Astrocyte of the spinal cord (primary cell): Measurements from ENCODE around the gene ZNF428.

ENCODE experiments used
- DNase-seq: peaks from one replicate; pipeline ENCODE4 v3.0.0; 2011; ENCODE audit warnings: low read depth, low spot score
- H3K4me3 ChIP-seq: 2 replicates; pipeline ENCODE4 v1.5.1; 2011; ENCODE audit warnings: low read depth, mild to moderate bottlenecking, low read length, moderate library complexity
- in situ Hi-C: cut with HindIII; loops from 2 replicates; pipeline ENCODE4 v1.10.0; 2017; ENCODE audit warnings: low sequenced_read_pairs
- TF ChIP-seq, protein P1 (sequence below): IDR thresholded peaks from 2 replicates; pipeline ENCODE4 v1.5.1; 2012; ENCODE audit warnings: low read depth, mild to moderate bottlenecking, low read length, inconsistent platforms

ZNF428 gene

GRCh38 chr19:43619262-43620060 is at the start of gene ZNF428:
ZNF428 (minus strand) TSS chr19:43619629; CDS start chr19:43614304, 5,325 bp downstream.
- DNase-seq, result peak; percentile 90
- TF ChIP-seq, protein P1, sequence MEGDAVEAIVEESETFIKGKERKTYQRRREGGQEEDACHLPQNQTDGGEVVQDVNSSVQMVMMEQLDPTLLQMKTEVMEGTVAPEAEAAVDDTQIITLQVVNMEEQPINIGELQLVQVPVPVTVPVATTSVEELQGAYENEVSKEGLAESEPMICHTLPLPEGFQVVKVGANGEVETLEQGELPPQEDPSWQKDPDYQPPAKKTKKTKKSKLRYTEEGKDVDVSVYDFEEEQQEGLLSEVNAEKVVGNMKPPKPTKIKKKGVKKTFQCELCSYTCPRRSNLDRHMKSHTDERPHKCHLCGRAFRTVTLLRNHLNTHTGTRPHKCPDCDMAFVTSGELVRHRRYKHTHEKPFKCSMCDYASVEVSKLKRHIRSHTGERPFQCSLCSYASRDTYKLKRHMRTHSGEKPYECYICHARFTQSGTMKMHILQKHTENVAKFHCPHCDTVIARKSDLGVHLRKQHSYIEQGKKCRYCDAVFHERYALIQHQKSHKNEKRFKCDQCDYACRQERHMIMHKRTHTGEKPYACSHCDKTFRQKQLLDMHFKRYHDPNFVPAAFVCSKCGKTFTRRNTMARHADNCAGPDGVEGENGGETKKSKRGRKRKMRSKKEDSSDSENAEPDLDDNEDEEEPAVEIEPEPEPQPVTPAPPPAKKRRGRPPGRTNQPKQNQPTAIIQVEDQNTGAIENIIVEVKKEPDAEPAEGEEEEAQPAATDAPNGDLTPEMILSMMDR, result no peak
- H3K4me3 ChIP-seq, result peak within 1 kb of the TSS; percentile 79
- in situ Hi-C loops, result no loop called here

DNA sequence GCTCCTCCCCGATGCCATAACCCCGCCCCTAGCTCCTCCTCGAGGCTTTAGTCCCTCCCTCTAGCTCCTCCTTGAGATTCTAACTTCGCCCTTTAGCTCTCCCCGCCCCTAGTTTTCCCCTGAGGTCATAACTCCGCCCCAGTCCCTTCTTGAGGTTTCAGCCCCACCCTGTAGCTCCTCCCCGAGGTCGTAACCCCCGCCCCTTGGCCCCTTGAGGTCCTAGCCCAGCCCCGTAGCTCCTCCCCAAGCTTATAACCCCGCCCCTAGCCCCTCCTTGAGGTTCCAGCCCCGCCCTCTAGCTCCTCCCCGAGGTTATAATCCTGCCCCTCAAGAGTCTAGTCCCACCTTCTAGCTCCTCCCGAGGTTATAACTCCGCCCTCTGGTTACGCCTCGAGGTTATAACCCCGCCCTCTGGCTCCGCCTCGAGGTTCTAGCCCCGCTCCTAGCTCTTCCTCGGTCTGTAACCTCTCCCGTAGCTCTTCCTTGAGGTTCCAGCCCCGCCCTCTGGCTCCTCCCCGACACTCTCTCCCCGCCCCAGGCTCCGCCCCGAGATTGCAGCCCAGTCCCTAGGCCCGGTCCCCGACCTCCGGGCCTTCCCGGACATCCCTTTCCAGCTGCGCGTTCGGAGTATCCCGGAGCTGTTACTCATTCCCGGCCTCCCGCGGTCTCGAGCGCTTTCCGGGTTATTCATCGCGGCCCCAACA is 49.1 kb upstream of the ZNF428 start:
- TF ChIP-seq, protein P1, result no peak
- in situ Hi-C loops, result no loop called here
- DNase-seq, result peak; percentile 100
- peak overlapping the region; percentile 91 for H3K4me3 ChIP-seq

DNA sequence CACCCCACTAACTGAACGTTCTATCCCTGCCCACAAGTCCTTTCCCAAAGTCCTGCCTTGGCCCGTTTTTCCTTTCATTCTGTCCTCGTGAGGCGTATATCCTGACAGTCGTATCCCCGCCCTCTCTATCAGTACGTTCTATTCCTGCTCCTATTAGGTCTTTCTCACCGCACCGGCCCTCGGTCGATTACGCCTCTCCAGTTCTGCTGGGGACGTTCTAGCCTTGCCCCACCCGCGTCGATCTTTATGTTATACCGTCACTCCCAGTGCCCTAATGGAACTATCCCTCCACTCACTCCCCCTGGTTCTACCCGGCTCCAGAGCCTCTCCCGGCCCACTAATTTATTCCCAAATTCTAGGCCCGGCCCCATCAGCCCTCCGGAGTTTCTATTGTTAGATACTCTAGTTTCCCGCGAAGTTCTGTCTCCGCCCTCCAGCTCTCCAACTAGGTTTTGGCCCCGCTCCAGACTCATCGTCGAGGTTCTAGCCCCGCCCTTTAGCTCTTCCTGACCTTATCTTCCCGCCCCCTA is 48.5 kb upstream of the ZNF428 start:
- TF ChIP-seq, protein P1, result no peak
- peak overlapping the region; percentile 91 for H3K4me3 ChIP-seq
- no peak for DNase-seq
- in situ Hi-C loops, result no loop called here

DNA sequence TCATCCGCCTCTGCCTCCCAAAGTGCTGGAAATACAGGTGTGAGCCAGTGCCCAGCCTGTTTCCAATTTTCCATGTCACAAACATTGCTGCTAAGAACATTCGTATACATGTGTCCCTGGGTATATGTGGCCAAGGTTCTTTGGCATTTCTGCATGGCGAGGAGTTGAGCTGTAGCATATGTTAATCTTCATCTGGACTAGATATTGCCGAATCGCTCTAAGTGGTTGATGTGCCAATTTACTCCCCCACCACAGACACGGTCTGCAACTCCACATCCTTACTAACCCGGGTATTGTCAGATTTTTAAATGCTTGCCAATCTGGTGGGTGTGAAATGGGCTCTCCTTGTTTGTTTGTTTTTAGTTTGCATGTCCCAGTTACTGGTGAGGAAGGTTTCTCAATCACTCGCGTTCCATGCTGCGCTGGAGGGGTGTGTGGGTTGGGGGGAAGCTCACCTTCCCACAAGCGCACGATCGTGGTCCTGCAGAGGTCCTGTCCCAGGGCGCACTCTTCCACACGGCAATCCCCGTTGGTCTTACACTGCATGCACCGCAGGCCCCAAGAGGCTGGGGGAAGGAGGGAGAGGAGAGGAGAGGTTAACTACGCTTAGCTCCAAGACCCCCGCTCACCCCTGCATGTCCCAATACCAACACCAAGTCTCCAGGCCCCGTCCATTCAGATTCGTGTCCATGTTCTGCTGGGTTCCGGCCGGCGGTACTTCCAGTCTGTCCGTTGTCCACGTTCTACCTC is 47.9 kb upstream of the ZNF428 start:
- in situ Hi-C loops, result no loop called here
- TF ChIP-seq, protein P1, result no peak
- H3K4me3 ChIP-seq, result peak overlapping the region; percentile 91
- no peak for DNase-seq

GRCh38 chr19:43664018-43664417 is 44.6 kb upstream of the ZNF428 start:
- DNase-seq, result no peak
- in situ Hi-C loops, result no loop called here
- H3K4me3 ChIP-seq, result no peak overlapping the region
- TF ChIP-seq, protein P1, result no peak

- in situ Hi-C loops, result no loop called here
- no peak overlapping the region for H3K4me3 ChIP-seq
- TF ChIP-seq, protein P1, result peak; percentile 41
- no peak for DNase-seq
Measured at GRCh38 chr19:43662487-43662886, 43.1 kb upstream of the ZNF428 start.
